Renal cortical epithelial cell (primary cell): ENCODE measurements around the gene SPNS2. TPM values are rescaled to one million over a fixed set of nuclear protein-coding genes. Genes with fewer than 3 reads are reported as not detected.

Experiments
- DNase-seq: peaks from one replicate; pipeline ENCODE4 v3.0.0-alpha.2; 2011; ENCODE audit warnings: low read depth
- total RNA-seq: library from RNA; depleted of rRNA; stranded (reverse); fragments of >200 nt; gene quantifications from 2 replicates; pipeline ENCODE4 v1.2.3, GENCODE V29; 2014

The SPNS2 gene
- total RNA-seq, 1 donor from 2014 or later: 225 TPM

DNA sequence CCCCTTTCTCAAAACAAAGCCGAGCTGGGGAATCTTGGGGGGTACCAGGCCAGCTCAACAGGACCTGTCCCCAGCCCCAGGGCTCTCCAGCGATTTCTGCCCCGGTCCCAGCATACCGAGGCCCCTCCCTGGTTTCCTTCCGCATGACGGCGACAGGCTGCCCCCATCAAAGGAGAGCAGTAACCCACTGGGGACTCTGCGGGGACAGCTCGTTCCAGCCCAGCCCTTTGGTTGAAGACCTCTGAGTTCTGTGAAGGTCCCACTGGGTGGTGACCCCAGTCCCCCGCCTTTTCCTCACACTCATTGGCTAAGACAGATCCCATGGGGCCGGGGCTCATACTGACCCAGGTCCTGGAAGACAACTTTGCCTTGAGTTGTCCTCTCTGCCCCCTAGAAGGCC is 89.7 kb downstream of the SPNS2 start:
- no peak for DNase-seq

Other genes starting within 250 kb of the SPNS2 start
- gene ANKFY1, start 234.9 kb upstream of the SPNS2 start, total RNA-seq: 24.3 and 95.7 TPM in 2 replicates
- gene UBE2G1, start 132.2 kb upstream of the SPNS2 start, total RNA-seq: 49.5 and 70.1 TPM in 2 replicates
- gene SPNS3, start 64.9 kb upstream of the SPNS2 start, total RNA-seq: 0.50 and 1.0 TPM in 2 replicates
- 33.5 and 44.5 TPM in 2 replicates for gene MYBBP1A, start 56.5 kb downstream of the SPNS2 start, total RNA-seq
- 0.05 TPM in 1 of 2 replicates, not detected in the other for gene GGT6, start 61.7 kb downstream of the SPNS2 start, total RNA-seq
- under 0.01 and 16.1 TPM in 2 replicates for gene SMTNL2, start 85.6 kb downstream of the SPNS2 start, total RNA-seq
- not detected in 2 replicates for gene ALOX15, start 142.8 kb downstream of the SPNS2 start, total RNA-seq
- 16.0 and 31.7 TPM in 2 replicates for gene PELP1, start 205.3 kb downstream of the SPNS2 start, total RNA-seq
- 2.1 and 2.7 TPM in 2 replicates for gene ARRB2, start 211.8 kb downstream of the SPNS2 start, total RNA-seq
- 17.4 and 20.6 TPM in 2 replicates for gene MED11, start 232.5 kb downstream of the SPNS2 start, total RNA-seq
- gene ZMYND15, start 241.0 kb downstream of the SPNS2 start, total RNA-seq: 0.30 and 1.0 TPM in 2 replicates
- 36.2 and 48.6 TPM in 2 replicates for gene CXCL16, start 241.0 kb downstream of the SPNS2 start, total RNA-seq